ENCODE measurements around the gene STK32A.

The STK32A gene

DNA sequence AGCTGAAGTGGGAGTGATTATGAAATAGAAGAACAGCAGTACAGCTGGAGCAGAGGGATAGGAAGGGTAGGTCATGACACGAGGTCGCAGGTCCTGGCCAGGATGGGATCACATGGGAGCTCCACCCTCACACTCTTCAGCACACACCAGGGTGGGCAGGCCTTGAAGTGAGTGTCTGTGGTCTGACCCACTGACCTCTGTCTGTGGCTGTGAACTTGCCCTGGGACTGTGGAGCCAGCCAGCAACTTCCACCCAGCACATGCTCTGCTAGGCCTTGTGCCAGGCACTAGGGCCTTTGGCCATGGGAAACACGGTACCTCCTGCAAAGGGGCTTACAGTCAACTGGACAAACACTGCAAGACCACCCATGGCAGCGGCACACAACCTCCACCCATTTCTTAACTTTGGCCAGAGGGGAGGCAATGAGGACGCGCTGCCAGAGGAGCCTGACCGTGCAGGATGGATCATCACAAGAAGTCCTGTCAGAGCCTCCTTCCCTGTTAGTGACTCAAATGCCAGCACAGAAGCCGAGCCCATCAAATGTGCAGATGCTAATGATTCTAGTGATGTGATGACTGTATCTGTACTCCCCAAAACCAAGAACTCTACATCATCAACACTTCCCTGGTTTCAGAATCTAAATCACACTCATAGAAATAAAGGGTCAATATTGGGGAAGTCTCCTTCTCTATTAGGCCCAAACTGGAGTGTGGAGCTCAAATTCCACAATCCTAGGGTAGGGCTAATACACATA lies 161.4 kb downstream of the STK32A start:
- DNase-seq = no peak

DNA sequence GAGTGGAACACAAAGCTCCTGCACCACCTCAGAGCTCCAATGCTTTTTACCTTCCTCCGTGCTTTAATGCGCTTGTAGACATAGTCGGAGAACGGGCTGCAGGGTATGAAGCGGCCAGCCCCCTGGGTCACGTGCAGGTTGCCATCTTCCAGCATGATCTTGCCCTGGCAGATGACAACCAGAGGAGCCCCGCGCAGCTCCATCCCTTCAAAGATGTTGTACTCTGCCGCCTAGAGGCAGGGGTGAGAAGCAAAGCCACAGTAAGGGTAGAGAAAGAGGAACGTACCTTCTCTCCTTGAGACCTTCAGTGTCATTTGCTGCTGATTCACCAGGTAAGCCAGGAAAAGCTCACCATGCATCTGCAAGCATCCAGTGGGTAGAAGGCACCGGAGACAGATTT lies 162.8 kb downstream of the STK32A start:
- no peak for DNase-seq

DNA sequence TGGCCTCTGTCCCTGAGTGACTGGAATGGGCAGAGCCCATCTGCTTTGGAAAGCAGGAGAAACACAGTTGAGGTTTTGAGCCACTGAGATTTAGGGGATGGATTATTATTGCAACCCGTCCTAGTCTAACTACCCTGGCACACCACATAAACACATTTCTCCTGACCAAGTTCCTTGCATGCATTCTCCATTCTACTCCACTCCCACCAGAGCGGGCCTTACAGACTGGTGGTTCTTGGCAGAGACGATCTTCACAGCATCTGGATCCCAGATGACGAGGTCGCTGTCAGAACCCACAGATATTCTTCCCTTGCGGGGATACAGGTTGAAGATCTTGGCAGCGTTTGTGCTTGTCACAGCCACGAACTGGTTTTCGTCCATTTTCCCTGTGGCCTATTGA lies 164.0 kb downstream of the STK32A start:
- no peak for DNase-seq

DNA sequence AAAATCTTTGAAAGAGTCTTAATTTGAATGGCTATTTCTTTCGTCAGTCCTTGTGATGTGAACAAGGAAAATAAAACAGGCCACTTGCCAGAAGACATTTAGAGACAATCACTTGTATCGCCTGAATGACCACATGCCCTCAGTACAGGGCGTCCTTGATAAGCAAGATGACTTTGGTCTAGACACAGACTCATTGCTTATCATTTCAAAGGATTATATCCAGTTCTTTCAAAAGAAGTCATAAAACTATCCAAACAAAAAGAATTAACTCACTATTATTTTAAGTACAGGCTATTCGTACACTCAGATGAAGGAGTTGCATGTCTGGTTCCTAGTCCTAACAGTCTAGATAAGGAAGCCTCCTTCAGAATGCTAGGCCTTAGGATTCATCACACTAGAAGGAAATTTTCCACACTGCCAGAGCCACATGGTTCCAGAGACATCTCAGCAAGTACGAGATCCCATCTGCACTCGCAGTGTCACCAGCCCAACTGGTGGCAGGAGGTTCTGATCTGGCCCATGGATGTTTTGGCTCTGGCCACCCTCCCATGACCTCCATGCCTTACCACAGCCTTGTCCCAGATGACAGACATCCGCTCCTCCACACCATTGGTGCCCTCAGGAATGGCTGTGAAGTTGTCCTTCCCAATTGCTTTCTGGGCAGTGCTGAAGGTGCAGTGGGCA lies 165.4 kb downstream of the STK32A start:
- no peak for DNase-seq

DNA sequence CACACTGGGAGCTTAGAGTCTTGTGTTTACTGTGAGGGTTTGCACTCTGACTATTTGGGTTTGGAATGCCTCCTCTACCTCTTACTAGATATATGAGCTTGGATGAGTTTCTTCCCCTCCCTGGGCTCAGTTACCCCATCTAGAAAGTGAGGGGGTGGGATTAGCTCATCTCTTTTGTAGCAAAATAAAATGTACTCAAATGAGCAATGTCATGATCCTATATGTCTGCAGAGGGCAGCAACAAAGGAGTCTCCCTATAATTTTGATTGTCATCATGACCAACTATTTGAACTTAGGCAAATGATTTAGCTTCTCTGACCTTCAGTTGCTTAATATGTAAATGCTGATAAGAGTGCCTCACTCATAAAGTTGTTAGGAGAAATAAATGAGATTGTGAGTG lies 166.1 kb downstream of the STK32A start:
- no peak for DNase-seq

DNA sequence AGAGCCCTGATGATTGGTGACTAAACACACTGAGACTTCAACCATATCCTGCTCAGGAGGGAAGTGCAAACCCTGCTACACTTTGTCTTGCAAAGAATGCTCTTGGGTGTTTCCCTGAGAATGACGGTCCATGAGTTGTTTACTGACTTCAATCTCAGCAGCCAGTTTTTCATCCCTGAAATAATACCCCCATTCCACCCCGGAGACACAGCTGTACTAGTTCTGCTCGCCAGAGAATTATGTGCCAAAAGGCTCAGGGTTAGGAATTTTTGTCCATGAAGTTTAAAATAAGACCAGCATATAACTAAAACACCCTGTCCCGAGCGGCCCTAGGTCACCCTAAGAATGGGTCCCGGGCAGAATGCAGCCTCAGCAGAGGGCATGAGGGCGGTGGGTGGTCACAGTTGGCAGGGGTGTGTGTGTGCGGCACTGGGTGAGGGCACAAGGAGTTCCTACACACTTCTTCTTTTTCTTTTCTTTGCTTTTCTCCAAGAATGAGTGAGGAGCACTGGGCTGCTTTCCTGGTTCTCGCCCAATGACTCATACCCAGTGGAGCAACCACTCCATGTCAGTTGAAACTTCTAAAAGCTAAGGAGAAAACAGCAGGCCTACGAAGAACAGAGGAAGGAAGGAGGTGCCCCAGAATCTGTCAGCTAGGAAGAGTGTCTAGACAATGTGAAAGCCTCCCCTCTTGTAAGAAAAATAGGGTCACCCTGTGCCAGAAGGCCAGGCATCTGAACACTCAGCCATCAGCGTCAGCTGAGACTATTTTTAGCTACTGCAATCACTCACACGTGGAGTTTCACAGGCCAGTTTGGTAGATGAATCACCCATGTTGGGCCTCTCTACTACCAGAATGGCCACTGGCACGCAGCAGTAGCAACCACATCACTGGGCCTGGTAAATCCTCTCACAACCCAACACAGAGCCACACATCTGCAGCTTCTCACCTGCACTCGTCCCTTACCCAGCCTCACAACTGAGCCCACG lies 169.1 kb downstream of the STK32A start:
- DNase-seq = no peak

DNA sequence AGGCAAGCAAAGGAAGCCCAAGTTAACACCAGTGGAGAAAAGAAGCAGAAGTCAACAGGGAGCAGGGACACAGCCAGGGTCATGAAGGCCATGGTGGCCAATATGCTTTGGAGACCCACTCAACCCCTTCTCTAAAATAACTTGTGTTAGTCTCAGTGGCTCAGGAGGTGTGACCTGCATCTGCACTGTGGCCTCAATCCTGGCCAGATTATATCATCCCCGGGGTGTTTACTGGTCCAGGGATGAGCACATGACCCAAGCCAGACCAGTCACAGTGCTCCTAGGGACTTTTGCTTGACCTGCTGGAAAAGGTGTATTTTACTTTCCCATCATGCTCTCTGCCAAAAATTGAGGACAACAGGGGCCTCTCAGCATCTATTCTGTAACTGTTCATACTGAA lies 169.9 kb downstream of the STK32A start:
- DNase-seq = no peak

DNA sequence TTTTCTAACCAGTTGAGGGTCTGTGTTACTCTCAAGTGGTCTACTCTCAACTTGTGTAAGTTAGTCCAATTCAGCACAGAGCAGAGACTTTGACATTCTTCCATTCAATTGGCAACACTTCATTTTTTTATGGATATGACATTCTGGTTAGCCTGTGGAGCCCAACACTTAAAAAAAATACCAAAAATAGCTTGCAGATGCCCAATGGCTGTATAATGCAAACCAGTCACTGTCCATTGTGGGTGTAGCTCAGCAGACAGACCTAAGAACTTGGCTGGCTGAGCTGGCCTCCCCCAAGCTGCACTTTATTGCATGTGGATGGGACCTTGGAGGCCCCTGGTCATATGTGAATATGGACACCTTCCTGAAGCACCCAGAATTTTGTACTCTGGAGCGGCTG lies 171.8 kb downstream of the STK32A start:
- no peak for DNase-seq

DNA sequence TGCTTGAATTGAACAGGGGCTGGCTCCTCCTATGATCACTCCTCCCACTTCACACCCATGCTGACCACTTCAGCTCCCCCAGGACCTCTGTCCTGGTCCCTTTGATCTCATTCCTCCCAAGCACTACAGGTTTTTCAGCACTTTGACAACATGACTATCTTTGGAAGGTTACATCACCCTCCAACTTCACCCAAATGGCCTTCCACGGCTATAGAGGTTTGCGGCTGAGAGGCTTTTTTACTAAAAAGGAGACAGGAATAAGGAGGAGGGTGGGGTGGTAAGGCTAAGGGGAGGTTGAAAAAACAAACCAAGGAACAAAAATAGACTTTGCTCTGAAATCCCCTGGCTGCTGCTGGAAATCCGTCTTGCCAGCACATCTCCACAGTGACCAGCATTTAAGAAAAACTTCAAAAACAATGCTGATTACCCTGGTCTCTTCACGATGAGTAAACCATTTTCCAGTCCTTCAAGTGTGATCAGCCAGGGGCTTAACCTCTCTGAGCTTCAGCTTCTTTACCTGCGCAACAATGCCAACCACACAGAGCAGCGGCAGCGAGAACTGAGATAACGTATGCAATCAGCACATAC lies 172.4 kb downstream of the STK32A start:
- no peak for DNase-seq

DNA sequence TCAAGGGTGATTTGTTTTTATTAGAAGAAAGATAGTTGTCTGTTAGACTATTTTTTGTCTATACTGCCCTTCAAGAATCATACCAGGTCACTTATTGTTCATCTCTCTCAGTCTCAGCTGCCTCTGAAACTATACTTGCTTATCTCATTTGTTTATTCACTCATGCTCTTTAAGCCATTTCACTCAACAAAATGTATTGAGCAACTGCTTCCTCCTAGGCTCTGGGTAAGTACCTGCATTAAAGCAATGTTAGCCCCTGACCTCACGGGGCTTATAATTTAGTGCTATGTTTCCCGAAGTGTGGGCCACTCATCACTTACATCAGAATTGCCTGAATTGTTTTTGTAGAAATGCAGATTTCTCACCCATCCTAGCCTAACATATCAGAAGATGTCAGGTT lies 174.2 kb downstream of the STK32A start:
- no peak for DNase-seq

DNA sequence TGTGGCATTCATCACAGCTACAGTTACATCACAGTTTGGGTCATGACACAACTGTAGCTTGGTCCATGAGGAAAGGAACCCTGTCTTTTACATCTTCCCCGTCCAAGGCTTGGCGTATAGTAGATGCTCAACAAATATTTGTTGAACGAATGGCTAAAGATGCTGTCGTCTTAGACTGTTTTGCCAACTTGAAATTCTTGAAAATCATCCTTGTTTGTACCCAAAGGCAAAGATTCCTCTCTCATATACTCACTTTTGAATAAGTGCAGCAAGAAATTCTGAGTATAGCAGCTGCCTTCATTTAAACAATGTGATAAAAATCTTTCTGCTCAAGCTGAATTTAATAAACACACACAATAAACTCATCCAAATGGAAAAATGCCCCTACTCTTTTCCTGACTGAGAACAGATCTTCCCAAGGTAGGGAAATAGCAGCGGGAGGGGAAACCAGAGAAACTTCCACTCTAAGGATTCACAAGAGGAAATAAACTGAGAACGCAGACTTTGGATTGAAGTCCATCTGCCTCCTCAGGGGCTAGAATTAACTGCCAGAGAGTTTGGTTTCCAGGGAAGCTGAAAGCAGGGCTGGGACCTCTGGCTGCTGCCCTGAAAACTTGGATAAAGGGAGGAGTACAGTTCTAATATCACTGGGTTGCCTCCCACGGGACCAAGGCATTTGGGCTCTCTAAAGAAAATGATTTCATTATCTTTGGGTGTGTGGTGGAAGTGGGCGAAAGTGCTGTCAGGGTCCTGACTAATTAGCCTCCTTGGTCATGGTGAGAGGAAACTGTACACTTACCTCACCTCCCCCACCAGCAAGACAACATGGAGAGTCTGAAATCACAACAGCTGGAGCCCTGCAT lies 175.9 kb downstream of the STK32A start:
- DNase-seq = no peak

DNA sequence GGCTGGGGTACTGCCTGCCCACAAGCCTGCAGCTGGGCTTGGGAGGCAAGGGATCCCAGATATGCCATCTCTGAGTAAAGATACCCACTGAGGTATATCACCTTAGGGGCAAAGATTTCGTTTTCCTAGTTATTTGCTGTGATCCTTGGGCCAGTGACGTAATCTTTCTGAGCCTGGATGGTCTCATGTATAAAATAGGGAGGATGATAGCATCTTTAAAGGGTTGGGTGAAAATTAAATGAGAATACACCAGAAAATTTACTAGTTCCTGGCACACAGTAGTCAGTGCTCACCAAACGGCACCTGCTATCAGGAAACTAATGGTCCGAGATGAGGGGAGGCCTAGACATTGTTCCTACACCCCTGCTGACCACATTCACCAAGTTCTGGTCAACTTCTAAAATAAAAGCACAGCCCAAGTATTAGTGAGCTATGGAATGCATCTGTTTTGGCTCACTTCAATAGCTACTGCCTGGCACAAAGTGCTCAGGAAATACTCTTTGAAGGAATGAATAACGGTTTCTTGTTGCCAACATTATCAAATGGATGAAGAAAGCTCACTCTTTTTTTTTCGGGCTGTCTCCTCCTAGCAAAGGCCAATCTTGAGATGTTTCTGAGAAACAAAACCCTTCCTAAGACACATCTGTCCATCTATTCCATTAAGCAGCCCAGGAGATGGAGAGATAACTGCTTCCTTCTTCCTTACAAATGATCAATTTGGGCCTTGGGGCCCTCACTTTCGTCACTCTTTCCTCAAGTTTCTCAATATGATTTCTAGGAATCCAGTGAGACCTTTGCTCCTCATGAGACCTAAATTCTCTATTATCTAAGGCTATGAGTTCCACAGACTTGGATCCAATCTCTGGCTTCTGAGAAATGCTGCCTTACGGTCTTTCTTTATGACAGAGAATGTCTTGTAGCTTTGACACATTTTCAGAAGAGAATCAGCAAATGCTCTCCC lies 176.8 kb downstream of the STK32A start:
- no peak for DNase-seq

DNA sequence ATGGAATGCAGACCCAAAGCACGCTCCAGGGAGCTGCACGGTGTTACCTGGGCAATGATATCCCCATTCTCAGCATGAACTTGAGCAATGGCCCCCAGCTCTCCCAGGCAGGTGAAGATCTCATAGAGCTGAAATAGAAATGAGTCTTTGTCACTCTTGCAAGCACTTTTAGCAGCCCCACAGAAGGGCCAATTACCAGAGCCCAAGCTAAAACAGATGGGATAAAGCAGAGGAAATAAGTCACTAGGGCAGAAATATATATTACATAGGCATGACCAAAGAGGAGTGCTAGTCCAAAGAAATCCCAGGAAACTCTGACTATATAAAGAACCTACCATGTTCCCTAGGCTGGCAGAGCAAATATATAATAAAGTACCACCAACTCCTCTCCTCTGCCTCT lies 177.7 kb downstream of the STK32A start:
- DNase-seq = no peak

DNA sequence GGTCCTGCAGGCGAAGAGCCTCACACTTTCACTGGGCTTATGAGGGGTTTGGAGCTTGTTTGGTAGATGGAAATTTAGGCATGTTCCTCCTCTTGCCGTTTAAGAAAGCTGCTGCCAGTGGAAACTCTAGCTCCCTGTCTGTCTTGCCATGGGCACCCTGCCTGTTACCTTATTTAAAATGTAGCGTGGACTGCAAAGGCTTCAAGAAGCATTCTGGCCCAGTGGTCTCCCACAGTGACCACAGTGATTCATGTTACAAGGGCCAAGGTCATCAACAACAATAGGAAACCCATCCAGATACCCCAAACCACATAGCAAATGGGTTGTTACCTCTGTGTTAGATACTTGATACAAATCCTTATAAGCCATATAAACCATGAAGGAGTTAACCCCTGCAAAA lies 178.4 kb downstream of the STK32A start:
- no peak for DNase-seq

DNA sequence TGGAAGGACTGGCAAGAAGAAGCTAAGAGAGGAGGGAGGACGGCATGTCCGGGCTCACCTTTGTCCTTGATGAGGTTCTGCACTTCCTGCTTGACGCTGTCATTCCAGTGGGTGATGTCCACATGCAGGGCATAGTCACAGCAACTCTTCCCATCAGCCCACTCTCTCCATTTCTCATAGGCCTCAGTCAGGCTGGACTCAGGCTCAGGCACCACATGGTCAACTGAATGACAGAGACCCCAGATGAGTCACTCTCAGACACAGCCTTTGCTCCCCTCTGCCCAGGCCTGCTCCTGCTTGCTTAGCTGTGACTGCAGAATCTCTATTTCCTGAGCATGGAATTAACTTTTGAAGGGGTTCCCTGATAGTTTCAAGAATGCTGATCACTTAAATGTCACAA lies 180.8 kb downstream of the STK32A start:
- no peak for DNase-seq

DNA sequence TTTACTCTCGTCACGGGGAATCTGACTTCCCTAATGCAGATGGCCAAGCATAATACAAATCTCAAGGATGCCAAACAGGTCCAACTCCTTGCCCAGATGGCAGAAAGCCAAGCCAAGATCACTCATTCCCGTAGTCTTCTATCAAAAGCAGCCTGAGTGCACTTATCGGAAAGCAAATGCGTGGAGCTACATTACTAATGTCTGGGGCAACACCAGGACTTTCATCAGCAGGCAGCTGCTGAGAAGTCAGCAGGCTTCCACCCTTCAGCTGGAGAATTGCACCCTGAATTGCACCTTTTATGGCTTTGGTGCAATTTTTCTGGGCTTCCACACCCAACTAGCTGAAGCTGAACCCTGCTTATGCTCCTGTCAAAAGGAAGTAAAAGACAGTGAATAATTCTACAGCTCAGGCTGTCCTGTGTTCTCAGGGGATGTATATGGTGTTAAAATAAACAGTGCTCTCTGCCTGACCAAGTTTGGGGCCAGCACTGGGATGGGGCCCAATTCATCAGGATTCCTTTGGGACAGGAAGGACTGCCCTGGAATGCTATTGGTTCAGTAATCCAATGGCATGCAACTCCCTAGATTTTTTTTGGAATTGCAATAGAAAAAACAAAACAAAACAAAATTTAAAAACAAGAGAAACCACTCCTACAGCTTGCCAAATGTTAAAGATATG lies 182.4 kb downstream of the STK32A start:
- DNase-seq = no peak

DNA sequence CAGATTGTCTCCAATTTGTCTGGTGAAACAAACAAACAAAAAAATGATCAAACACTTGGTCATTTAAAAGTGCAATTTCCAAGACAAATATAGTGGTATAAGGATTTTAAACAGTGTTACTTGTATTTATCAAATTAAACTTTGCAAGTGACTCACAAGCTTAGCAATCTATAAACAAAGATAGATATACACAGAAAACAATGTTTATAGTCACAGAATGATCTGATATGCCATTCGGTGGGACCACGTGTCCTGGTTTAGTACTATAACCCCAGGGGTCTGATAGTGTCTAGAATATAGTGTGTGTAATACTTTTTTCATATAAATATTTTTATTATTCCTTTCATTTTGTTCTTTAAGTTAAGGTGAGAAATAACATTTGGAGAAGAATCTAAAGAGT lies 183.8 kb downstream of the STK32A start:
- DNase-seq = no peak

DNA sequence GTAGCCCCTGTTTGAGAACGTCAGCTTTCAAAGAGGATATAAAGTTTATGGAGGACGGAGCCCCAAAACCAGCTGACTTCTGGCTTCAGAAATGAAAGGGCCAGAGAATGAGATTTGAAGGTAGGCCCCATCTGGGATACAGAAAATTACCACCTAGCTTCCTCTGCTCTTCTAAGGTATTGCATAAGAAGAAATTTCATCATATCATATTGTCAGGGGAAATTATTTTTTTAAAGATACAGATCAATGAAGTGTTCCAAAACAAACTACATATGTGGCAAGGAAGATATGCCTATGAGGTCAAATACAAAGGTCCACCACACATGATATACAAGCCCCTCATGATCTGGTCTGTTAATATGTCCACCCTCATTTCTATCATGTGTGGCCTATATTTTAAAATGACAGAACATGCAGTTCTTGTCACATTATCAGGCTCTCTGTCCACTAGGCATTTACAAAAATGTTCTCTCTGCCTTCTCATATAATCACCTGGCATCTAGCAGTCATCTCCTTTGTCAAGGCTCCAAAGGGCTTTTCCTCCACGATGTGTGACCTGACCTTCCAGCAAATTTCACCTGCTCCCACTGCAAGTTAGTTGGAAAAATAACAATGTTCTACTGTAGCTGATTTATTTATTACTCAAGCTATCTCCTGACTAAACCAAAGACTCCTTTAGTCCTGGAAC lies 192.0 kb downstream of the STK32A start:
- no peak for DNase-seq

DNA sequence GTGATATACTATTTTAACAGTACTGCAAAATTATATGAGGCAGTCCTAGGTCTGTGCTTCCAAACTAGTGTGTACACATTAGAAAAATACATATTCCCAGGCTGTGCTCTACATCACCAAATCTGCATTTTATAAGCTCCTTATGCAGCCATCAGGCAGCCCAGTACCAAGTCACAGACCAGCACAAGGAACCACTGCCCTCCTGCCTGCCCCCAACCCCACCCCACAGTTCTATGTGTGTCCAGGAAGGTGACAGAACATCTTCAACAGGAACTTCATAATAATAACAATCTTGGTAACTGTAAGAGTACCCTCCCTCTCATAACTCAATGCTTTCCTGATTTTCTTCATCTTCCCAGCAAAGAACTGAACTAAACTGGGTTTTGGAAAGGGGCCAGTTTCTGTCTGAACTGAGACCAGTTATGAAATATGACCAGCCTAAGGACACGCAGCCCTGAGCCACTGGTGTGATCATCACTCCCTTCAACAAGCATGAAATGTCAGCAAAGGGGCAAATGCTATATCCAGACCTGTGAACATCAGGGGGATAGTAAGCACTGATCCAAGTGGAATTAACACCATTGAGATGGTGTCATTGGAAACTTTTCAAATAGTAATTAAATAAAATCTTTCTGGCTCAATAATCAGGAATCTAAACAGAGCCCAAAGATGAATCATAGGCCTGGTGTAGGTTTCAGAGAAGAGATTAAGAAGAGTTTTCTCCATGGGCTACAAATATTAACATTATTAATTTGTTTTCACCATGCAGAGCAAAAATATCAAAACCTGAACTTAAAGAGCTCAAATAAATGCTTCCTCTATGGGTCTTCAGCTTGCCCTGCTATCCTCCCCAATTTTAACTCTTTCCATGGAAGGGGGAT lies 192.9 kb downstream of the STK32A start:
- DNase-seq = no peak

Measured in NCI-H1092 (cell line).